ENCODE data around the gene NFKBIL1. TPM values are rescaled to one million over a fixed set of nuclear protein-coding genes. Genes with fewer than 3 reads are reported as not detected.
A peak's percentile ranks its signal among the peaks of the same experiment; 100 is the strongest.

NFKBIL1 gene
- total and polyA plus RNA-seq, 2 of the 4 experiments (the other 2 are of a cell fraction) = 7.8 to 10.8 TPM

- H3K14ac ChIP-seq (replicated peaks; ENCODE audit: low read depth, low read length) = 0 out of 2 replicates have a peak overlapping the region, but pooled peaks have one; percentile 40
- peak overlapping the region; percentile 18 for H2AFZ ChIP-seq (replicated peaks; ENCODE audit: low read length, poor library complexity)
- no peak overlapping the region for H3K9ac ChIP-seq (ENCODE audit: low read depth, low read length)
- no peaks in the 10 kb centered on the region for H4K20me1 ChIP-seq (ENCODE audit: insufficient read depth, low read length)
- H3K79me1 ChIP-seq (ENCODE audit: low read depth in 1 of 2, low read length in 2 of 2) = peaks cover 0 to 3% of the 10 kb centered on the region in 2 experiments; a peak in 1 of 4 replicates
- H2BK5ac ChIP-seq (ENCODE audit: low read depth, low read length, poor library complexity, severe bottlenecking) = no peak overlapping the region
- H3K9me3 ChIP-seq (ENCODE audit: control insufficient read depth, insufficient read depth, low read length) = no peaks in the 10 kb centered on the region
- ChIA-PET CTCF (no interaction called here), POLR2A (ENCODE audit: unreplicated experiment) (no interaction called here)
- peak overlapping the region; percentile 24; the same call in 1 of the 2 replicates for H2AK5ac ChIP-seq (ENCODE audit: low read depth, low read length)
- no peak overlapping the region for H4K5ac ChIP-seq (ENCODE audit: low read depth, low read length)
- H3K18ac ChIP-seq (ENCODE audit: low read depth, low read length) = no peak overlapping the region
- no peak overlapping the region for H4K91ac ChIP-seq (ENCODE audit: insufficient read depth, low read depth, low read length)
- no peak overlapping the region for H4K8ac ChIP-seq (ENCODE audit: low read depth in 2 of 2, low read length in 2 of 2)
- no peak overlapping the region for H2BK15ac ChIP-seq (ENCODE audit: low read depth, low read length)
- no TSS peak for BruUV-seq (replicated peaks)
- no peaks in the 10 kb centered on the region for H3K27me3 ChIP-seq (ENCODE audit: control insufficient read depth, insufficient read depth, low read length)
- H2AK9ac ChIP-seq (replicated peaks; ENCODE audit: low read depth, low read length, poor library complexity) = peak overlapping the region; percentile 72
- no peak overlapping the region for H3K23ac ChIP-seq (ENCODE audit: low read depth, low read length)
- H3K27ac ChIP-seq (ENCODE audit: insufficient read depth, low read length) = no peak overlapping the region
- no peak for DNase-seq
- peaks cover 28% of the 10 kb centered on the region for H3K9me1 ChIP-seq (ENCODE audit: insufficient read depth, low read length)
- H3K4me1 ChIP-seq (ENCODE audit: control insufficient read depth, insufficient read depth, low read length) = peaks cover 10% of the 10 kb centered on the region; the same call in 1 of the 2 replicates
- no peak overlapping the region for H3K4ac ChIP-seq (ENCODE audit: low read depth, low read length)
- no peak overlapping the region for H3K56ac ChIP-seq (ENCODE audit: extremely low read depth, insufficient read depth, low read length)
- no peak overlapping the region for H3K4me3 ChIP-seq (ENCODE audit: insufficient read depth, low read depth, low read length)
- in situ Hi-C loops (cut with MboI; ENCODE audit: low sequenced_read_pairs) (no loop called here), dilution Hi-C loops (cut with HindIII; ENCODE audit: low sequenced_read_pairs, unreplicated experiment) (no loop called here), intact Hi-C loops (cut with micrococcal nuclease) (no loop called here)
- whole genome bisulfite sequencing, 2 experiments (ENCODE audit: extremely low coverage in 2 of 2, insufficient read length in 1 of 2) = 71% methylated on average over 1 of the region's 5 CpGs; no CpG with 5 or more reads in 1 of the 2 experiments
- peak; percentile 18; the same call in 1 of the 2 replicates for ATAC-seq (ENCODE audit: low read depth)
- no peak overlapping the region for H2BK20ac ChIP-seq (ENCODE audit: low read depth, low read length)
- H3K36me3 ChIP-seq (ENCODE audit: control insufficient read depth, insufficient read depth, low read length) = peaks cover 2% of the 10 kb centered on the region; the same call in 1 of the 2 replicates
- H3K4me2 ChIP-seq (ENCODE audit: low read depth, low read length) = no peak overlapping the region
- H2BK120ac ChIP-seq (ENCODE audit: low read depth, low read length) = no peak overlapping the region
- TF ChIP-seq CHD1 (IDR thresholded peaks at IDR 0.05; ENCODE audit: low read depth, low read length) (no peak), BHLHE40 (IDR thresholded peaks at IDR 0.05; ENCODE audit: low read depth, low read length) (no peak), RFX5 (IDR thresholded peaks at IDR 0.05; ENCODE audit: low read depth, low read length) (no peak), MAFK (IDR thresholded peaks at IDR 0.05; ENCODE audit: low read depth, low read length) (no peak), FOS (IDR thresholded peaks at IDR 0.05; ENCODE audit: low read depth, low read length) (no peak), RAD21 (IDR thresholded peaks at IDR 0.05; ENCODE audit: low read length) (no peak), CEBPB (IDR thresholded peaks at IDR 0.05; ENCODE audit: low read depth, low read length) (no peak), SMC3 (IDR thresholded peaks at IDR 0.05; ENCODE audit: low read depth, low read length) (no peak), POLR2A (IDR thresholded peaks at IDR 0.05; ENCODE audit: low read depth, low read length) (no peak), MXI1 (IDR thresholded peaks at IDR 0.05; ENCODE audit: borderline replicate concordance, low read depth, low read length) (no peak), NFE2L2 (IDR thresholded peaks at IDR 0.05; ENCODE audit: low read depth, low read length) (no peak), USF2 (IDR thresholded peaks at IDR 0.05; ENCODE audit: low read depth, low read length) (no peak), RCOR1 (IDR thresholded peaks at IDR 0.05; ENCODE audit: insufficient replicate concordance, low read length) (no peak)
- TF ChIP-seq, protein P1, sequence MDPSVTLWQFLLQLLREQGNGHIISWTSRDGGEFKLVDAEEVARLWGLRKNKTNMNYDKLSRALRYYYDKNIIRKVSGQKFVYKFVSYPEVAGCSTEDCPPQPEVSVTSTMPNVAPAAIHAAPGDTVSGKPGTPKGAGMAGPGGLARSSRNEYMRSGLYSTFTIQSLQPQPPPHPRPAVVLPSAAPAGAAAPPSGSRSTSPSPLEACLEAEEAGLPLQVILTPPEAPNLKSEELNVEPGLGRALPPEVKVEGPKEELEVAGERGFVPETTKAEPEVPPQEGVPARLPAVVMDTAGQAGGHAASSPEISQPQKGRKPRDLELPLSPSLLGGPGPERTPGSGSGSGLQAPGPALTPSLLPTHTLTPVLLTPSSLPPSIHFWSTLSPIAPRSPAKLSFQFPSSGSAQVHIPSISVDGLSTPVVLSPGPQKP (IDR thresholded peaks at IDR 0.05; ENCODE audit: borderline replicate concordance, low read depth, low read length) = no peak
- TF ChIP-seq, protein P2, sequence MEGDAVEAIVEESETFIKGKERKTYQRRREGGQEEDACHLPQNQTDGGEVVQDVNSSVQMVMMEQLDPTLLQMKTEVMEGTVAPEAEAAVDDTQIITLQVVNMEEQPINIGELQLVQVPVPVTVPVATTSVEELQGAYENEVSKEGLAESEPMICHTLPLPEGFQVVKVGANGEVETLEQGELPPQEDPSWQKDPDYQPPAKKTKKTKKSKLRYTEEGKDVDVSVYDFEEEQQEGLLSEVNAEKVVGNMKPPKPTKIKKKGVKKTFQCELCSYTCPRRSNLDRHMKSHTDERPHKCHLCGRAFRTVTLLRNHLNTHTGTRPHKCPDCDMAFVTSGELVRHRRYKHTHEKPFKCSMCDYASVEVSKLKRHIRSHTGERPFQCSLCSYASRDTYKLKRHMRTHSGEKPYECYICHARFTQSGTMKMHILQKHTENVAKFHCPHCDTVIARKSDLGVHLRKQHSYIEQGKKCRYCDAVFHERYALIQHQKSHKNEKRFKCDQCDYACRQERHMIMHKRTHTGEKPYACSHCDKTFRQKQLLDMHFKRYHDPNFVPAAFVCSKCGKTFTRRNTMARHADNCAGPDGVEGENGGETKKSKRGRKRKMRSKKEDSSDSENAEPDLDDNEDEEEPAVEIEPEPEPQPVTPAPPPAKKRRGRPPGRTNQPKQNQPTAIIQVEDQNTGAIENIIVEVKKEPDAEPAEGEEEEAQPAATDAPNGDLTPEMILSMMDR (conservative IDR thresholded peaks at IDR 0.05; ENCODE audit: low read depth, low read length) = no peak
Observed at GRCh38 chr6:31513456-31514165, 33.8 kb upstream of the NFKBIL1 start.

Measured in IMR-90 (cell line).